ENCODE results near the gene NDFIP2. TPM values are rescaled to one million over a fixed set of nuclear protein-coding genes. Genes with fewer than 3 reads are reported as not detected.

NDFIP2 gene
- total and polyA plus RNA-seq, 2 experiments from 2014 or later, result 28.3 to 28.7 TPM

DNA sequence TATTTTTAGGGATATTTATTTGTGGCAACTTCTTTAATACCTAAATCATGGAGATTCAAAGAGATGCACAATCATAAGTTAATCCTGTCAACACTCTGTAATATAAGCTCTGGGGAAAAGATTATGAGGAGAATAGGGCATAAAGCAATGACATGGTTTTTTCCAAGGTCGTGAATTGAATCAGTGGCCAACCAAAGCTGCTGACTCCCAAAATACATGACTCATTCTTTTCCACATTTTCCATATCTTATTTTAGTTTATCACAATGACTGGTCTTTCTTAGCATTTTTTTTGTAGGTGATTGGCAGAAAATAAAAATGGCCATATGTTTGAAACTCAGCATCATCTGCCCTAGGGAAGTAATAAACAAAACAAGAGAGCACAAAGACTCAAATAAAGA is 46.4 kb upstream of the NDFIP2 start (continued):
- TF ChIP-seq, protein P1, sequence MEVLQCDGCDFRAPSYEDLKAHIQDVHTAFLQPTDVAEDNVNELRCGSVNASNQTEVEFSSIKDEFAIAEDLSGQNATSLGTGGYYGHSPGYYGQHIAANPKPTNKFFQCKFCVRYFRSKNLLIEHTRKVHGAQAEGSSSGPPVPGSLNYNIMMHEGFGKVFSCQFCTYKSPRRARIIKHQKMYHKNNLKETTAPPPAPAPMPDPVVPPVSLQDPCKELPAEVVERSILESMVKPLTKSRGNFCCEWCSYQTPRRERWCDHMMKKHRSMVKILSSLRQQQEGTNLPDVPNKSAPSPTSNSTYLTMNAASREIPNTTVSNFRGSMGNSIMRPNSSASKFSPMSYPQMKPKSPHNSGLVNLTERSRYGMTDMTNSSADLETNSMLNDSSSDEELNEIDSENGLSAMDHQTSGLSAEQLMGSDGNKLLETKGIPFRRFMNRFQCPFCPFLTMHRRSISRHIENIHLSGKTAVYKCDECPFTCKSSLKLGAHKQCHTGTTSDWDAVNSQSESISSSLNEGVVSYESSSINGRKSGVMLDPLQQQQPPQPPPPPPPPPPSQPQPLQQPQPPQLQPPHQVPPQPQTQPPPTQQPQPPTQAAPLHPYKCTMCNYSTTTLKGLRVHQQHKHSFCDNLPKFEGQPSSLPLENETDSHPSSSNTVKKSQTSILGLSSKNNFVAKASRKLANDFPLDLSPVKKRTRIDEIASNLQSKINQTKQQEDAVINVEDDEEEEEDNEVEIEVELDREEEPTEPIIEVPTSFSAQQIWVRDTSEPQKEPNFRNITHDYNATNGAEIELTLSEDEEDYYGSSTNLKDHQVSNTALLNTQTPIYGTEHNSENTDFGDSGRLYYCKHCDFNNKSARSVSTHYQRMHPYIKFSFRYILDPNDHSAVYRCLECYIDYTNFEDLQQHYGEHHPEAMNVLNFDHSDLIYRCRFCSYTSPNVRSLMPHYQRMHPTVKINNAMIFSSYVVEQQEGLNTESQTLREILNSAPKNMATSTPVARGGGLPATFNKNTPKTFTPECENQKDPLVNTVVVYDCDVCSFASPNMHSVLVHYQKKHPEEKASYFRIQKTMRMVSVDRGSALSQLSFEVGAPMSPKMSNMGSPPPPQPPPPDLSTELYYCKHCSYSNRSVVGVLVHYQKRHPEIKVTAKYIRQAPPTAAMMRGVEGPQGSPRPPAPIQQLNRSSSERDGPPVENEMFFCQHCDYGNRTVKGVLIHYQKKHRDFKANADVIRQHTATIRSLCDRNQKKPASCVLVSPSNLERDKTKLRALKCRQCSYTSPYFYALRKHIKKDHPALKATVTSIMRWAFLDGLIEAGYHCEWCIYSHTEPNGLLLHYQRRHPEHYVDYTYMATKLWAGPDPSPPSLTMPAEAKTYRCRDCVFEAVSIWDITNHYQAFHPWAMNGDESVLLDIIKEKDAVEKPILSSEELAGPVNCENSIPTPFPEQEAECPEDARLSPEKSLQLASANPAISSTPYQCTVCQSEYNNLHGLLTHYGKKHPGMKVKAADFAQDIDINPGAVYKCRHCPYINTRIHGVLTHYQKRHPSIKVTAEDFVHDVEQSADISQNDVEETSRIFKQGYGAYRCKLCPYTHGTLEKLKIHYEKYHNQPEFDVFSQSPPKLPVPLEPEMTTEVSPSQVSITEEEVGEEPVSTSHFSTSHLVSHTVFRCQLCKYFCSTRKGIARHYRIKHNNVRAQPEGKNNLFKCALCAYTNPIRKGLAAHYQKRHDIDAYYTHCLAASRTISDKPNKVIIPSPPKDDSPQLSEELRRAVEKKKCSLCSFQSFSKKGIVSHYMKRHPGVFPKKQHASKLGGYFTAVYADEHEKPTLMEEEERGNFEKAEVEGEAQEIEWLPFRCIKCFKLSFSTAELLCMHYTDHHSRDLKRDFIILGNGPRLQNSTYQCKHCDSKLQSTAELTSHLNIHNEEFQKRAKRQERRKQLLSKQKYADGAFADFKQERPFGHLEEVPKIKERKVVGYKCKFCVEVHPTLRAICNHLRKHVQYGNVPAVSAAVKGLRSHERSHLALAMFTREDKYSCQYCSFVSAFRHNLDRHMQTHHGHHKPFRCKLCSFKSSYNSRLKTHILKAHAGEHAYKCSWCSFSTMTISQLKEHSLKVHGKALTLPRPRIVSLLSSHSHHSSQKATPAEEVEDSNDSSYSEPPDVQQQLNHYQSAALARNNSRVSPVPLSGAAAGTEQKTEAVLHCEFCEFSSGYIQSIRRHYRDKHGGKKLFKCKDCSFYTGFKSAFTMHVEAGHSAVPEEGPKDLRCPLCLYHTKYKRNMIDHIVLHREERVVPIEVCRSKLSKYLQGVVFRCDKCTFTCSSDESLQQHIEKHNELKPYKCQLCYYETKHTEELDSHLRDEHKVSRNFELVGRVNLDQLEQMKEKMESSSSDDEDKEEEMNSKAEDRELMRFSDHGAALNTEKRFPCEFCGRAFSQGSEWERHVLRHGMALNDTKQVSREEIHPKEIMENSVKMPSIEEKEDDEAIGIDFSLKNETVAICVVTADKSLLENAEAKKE (CRISPR knock-in tag; IDR thresholded peaks at IDR 0.05), result no peak
- no peak for TF ChIP-seq ZNF114 (CRISPR knock-in tag; IDR thresholded peaks at IDR 0.05)
- no peak for TF ChIP-seq NANOG (IDR thresholded peaks at IDR 0.05; ENCODE audit: borderline replicate concordance)
- no peak for TF ChIP-seq ZNF331 (CRISPR knock-in tag; IDR thresholded peaks at IDR 0.05; ENCODE audit: low read depth)
- no peak for TF ChIP-seq STAT1 (IDR thresholded peaks at IDR 0.05; ENCODE audit: unreplicated experiment)

GRCh38 chr13:79435561-79435990 is 45.4 kb upstream of the NDFIP2 start:
- no peak overlapping the region for H3K4me3 ChIP-seq
- peaks cover 3% of the 10 kb centered on the region; the same call in 2 of the 3 replicates for H3K4me1 Mint-ChIP-seq
- no peaks in the 10 kb centered on the region for H3K79me2 ChIP-seq (replicated peaks; ENCODE audit: insufficient read depth)
- H3K36me3 Mint-ChIP-seq (ENCODE audit: low read depth), result no peaks in the 10 kb centered on the region
- H3K4me2 ChIP-seq, result no peak overlapping the region
- H3F3A ChIP-seq (replicated peaks; ENCODE audit: low read depth), result no peaks in the 10 kb centered on the region
- H2AFZ ChIP-seq, result no peak overlapping the region
- DNase-seq (ENCODE audit: low spot score) (no peak), ATAC-seq (no peak)
- no peaks in the 10 kb centered on the region for H4K20me1 ChIP-seq (replicated peaks; ENCODE audit: insufficient read depth)
- no peaks in the 10 kb centered on the region for H3K4me1 ChIP-seq (ENCODE audit: insufficient read depth)
- no peaks in the 10 kb centered on the region for H3K36me3 ChIP-seq (ENCODE audit: insufficient read depth)
- no peak overlapping the region for H3K27ac ChIP-seq (ENCODE audit: low read depth)
- no peak overlapping the region for H3K27ac Mint-ChIP-seq
- no peaks in the 10 kb centered on the region for H3K9me3 Mint-ChIP-seq
- no peaks in the 10 kb centered on the region for H3K27me3 ChIP-seq (ENCODE audit: insufficient read depth)
- no peaks in the 10 kb centered on the region for H3K9me2 ChIP-seq (ENCODE audit: insufficient read depth)
- H3K4me3 Mint-ChIP-seq, result no peak overlapping the region
- no peaks in the 10 kb centered on the region for H3K27me3 Mint-ChIP-seq (ENCODE audit: insufficient read depth, low read depth, poor library complexity)
- TF ChIP-seq ZNF114 (CRISPR knock-in tag; IDR thresholded peaks at IDR 0.05), result no peak
- no peak for TF ChIP-seq POLR2AphosphoS5 (IDR thresholded peaks at IDR 0.05; ENCODE audit: low read depth)
- TF ChIP-seq REST (IDR thresholded peaks at IDR 0.05; ENCODE audit: unreplicated experiment), result no peak
- TF ChIP-seq ZNF331 (CRISPR knock-in tag; IDR thresholded peaks at IDR 0.05; ENCODE audit: low read depth), result no peak
- no peak for TF ChIP-seq JUNB (IDR thresholded peaks at IDR 0.05; ENCODE audit: unreplicated experiment)
- no peak for TF ChIP-seq EZH2phosphoT487 (IDR thresholded peaks at IDR 0.05; ENCODE audit: unreplicated experiment)
- no peak for TF ChIP-seq ETS1 (IDR thresholded peaks at IDR 0.05)
- no peak for TF ChIP-seq NANOG (IDR thresholded peaks at IDR 0.05; ENCODE audit: borderline replicate concordance)

All from GM23338 (cell line).